HUES48 (cell line): ENCODE measurements around the gene PROSER2.

Experiments
- H3K27ac ChIP-seq: one replicate; pipeline ENCODE4 v1.7.0; 2013; ENCODE audit warnings: low read depth, low read length, inconsistent platforms
- H3K27me3 ChIP-seq: 2 replicates; pipeline ENCODE4 v1.6.1; 2013; ENCODE audit warnings: mild to moderate bottlenecking, low read length; ENCODE audit not compliant: control insufficient read depth, insufficient read depth
- H3K36me3 ChIP-seq: 2 replicates; pipeline ENCODE4 v1.6.1; 2013; ENCODE audit warnings: low read length; ENCODE audit not compliant: control insufficient read depth, insufficient read depth
- H3K4me1 ChIP-seq: 2 replicates; pipeline ENCODE4 v1.6.1; 2013; ENCODE audit warnings: mild to moderate bottlenecking, low read length; ENCODE audit not compliant: control insufficient read depth, insufficient read depth
- H3K4me3 ChIP-seq: 2 replicates; pipeline ENCODE4 v1.5.1; 2013; ENCODE audit warnings: mild to moderate bottlenecking, low read depth, low read length
- H3K9ac ChIP-seq: 2 replicates; pipeline ENCODE4 v1.6.1; 2013; ENCODE audit warnings: mild to moderate bottlenecking, low read depth, low read length, moderate library complexity
- H3K9me3 ChIP-seq: 2 replicates; pipeline ENCODE4 v1.6.1; 2013; ENCODE audit warnings: low read length; ENCODE audit not compliant: control insufficient read depth, insufficient read depth

The PROSER2 gene

GRCh38 chr10:11913079-11913641 is 90.0 kb downstream of the PROSER2 start:
- Histone ChIP-seq H3K36me3 (no peaks in the 10 kb centered on the region), H3K27me3 (no peaks in the 10 kb centered on the region), H3K9me3 (no peaks in the 10 kb centered on the region), H3K9ac (no peak overlapping the region), H3K27ac (no peak overlapping the region), H3K4me3 (no peak overlapping the region), H3K4me1 (peaks cover 10% of the 10 kb centered on the region; the same call in 1 of the 2 replicates)

GRCh38 chr10:11918384-11918783 is 95.2 kb downstream of the PROSER2 start:
- Histone ChIP-seq H3K27ac (no peak overlapping the region), H3K4me3 (no peak overlapping the region), H3K36me3 (peaks cover 33% of the 10 kb centered on the region), H3K9me3 (no peaks in the 10 kb centered on the region), H3K27me3 (no peaks in the 10 kb centered on the region), H3K9ac (no peak overlapping the region), H3K4me1 (peaks cover 11% of the 10 kb centered on the region; the same call in 1 of the 2 replicates)

- peaks cover 10% of the 10 kb centered on the region; the same call in 1 of the 2 replicates for H3K4me1 ChIP-seq
- H3K9me3 ChIP-seq: no peaks in the 10 kb centered on the region
- H3K36me3 ChIP-seq: peaks cover 38% of the 10 kb centered on the region
- H3K27ac ChIP-seq: no peak overlapping the region
- H3K27me3 ChIP-seq: no peaks in the 10 kb centered on the region
- no peak overlapping the region for H3K9ac ChIP-seq
- H3K4me3 ChIP-seq: no peak overlapping the region
These were observed 96.1 kb downstream of the PROSER2 start for GRCh38 chr10:11919271-11919670.
